SK-N-SH treated with all-trans-retinoic acid at 6 μM for 48 hours (cell line): ENCODE measurements around the gene GPR3.

Experiments
- ARNTL ChIP-seq: fragments of 450-650 bp; formaldehyde crosslinking; IDR thresholded peaks from 2 replicates; pipeline ENCODE4 v1.5.0; 2020; ENCODE audit warnings: low read depth, mild to moderate bottlenecking, moderate library complexity, borderline replicate concordance
- ISL1 ChIP-seq: fragments of 250-450 bp; sonication (Bioruptor Pico); IDR thresholded peaks from 2 replicates; pipeline ENCODE4 v2.1.2; 2022; ENCODE audit warnings: mild to moderate bottlenecking, moderate library complexity
- PATZ1 ChIP-seq: fragments of 250-450 bp; sonication (Bioruptor Pico); IDR thresholded peaks from 2 replicates; pipeline ENCODE4 v1.8.0; 2020; ENCODE audit warnings: mild to moderate bottlenecking, moderate library complexity, borderline replicate concordance

GRCh38 chr1:27414091-27414490, 21.7 kb downstream of the GPR3 start:
- TF ChIP-seq ARNTL (CRISPR knock-in tag) (no peak), PATZ1 (CRISPR knock-in tag) (no peak), ISL1 (CRISPR knock-in tag) (no peak)
